Measurements from ENCODE around the gene ZFP57. TPM values are rescaled to one million over a fixed set of nuclear protein-coding genes. Genes with fewer than 3 reads are reported as not detected.
"Not testable (repeated sequence)": the region's sequence is repeated elsewhere in the genome, so short reads cannot be mapped to it uniquely, and the experiment has no call there.

The ZFP57 gene
- total RNA-seq, 1 experiment from 2014 or later: not detected

GRCh38 chr6:29675561-29675960 is 5.4 kb downstream of the ZFP57 start:
- Histone ChIP-seq H2AFZ (ENCODE audit: low read length) (no peak overlapping the region), H3K4me1 (ENCODE audit: insufficient read depth, low read length) (peaks cover 16% of the 10 kb centered on the region), H3K36me3 (ENCODE audit: low read depth, low read length) (no peaks in the 10 kb centered on the region), H3F3A (ENCODE audit: low read length, unreplicated experiment) (no peaks in the 10 kb centered on the region), H3K27ac (ENCODE audit: low read length) (no peak overlapping the region), H3K79me2 (ENCODE audit: low read length) (no peaks in the 10 kb centered on the region), H3K4me2 (ENCODE audit: low read length) (no peak overlapping the region), H4K20me1 (ENCODE audit: low read length) (no peaks in the 10 kb centered on the region), H3K9ac (ENCODE audit: low read length) (no peak overlapping the region), H3K27me3 (ENCODE audit: low read length) (no peaks in the 10 kb centered on the region), H3K9me2 (replicated peaks; ENCODE audit: low read length) (no peaks in the 10 kb centered on the region), H3K9me3 (ENCODE audit: low read length) (no peaks in the 10 kb centered on the region), H3K4me3 (ENCODE audit: low read length) (no peak overlapping the region)
- intact Hi-C loops (cut with micrococcal nuclease): no loop called here
- no peak for ATAC-seq
- ChIA-PET POLR2A (ENCODE audit: unreplicated experiment) (no interaction called here), CTCF (no interaction called here)
- TF ChIP-seq EZH2 (IDR thresholded peaks at IDR 0.05; ENCODE audit: low read length, unreplicated experiment) (no peak), CTCF (conservative IDR thresholded peaks at IDR 0.05; ENCODE audit: low read depth, low read length) (no peak), EZH2phosphoT487 (IDR thresholded peaks at IDR 0.05; ENCODE audit: borderline replicate concordance, low read length) (no peak)
- no peak for DNase-seq
- BruUV-seq (replicated peaks): no TSS peak

GRCh38 chr6:29674008-29674407 is 6.9 kb downstream of the ZFP57 start:
- Histone ChIP-seq H3K4me2 (ENCODE audit: low read length) (no peak overlapping the region), H2AFZ (ENCODE audit: low read length) (no peak overlapping the region), H3F3A (ENCODE audit: low read length, unreplicated experiment) (no peaks in the 10 kb centered on the region), H3K4me1 (ENCODE audit: insufficient read depth, low read length) (peaks cover 16% of the 10 kb centered on the region), H3K9ac (ENCODE audit: low read length) (no peak overlapping the region), H3K79me2 (ENCODE audit: low read length) (no peaks in the 10 kb centered on the region), H3K36me3 (ENCODE audit: low read depth, low read length) (no peaks in the 10 kb centered on the region), H3K27ac (ENCODE audit: low read length) (no peak overlapping the region), H3K9me2 (replicated peaks; ENCODE audit: low read length) (no peaks in the 10 kb centered on the region), H3K9me3 (ENCODE audit: low read length) (no peaks in the 10 kb centered on the region), H3K4me3 (ENCODE audit: low read length) (no peak overlapping the region), H4K20me1 (ENCODE audit: low read length) (no peaks in the 10 kb centered on the region), H3K27me3 (ENCODE audit: low read length) (no peaks in the 10 kb centered on the region)
- ChIA-PET CTCF (no interaction called here), POLR2A (ENCODE audit: unreplicated experiment) (no interaction called here)
- BruUV-seq (replicated peaks): no TSS peak
- TF ChIP-seq EZH2 (IDR thresholded peaks at IDR 0.05; ENCODE audit: low read length, unreplicated experiment): no peak
- no peak for TF ChIP-seq CTCF (conservative IDR thresholded peaks at IDR 0.05; ENCODE audit: low read depth, low read length)
- TF ChIP-seq EZH2phosphoT487 (IDR thresholded peaks at IDR 0.05; ENCODE audit: borderline replicate concordance, low read length): no peak
- DNase-seq (no peak), ATAC-seq (no peak)
- intact Hi-C loops (cut with micrococcal nuclease): no loop called here

GRCh38 chr6:29673161-29673560 is 7.8 kb downstream of the ZFP57 start:
- ChIA-PET POLR2A (ENCODE audit: unreplicated experiment) (no interaction called here), CTCF (no interaction called here)
- no peak overlapping the region for H3K9ac ChIP-seq (ENCODE audit: low read length)
- no peak for ATAC-seq
- no peaks in the 10 kb centered on the region for H3F3A ChIP-seq (ENCODE audit: low read length, unreplicated experiment)
- H3K9me3 ChIP-seq (ENCODE audit: low read length): no peaks in the 10 kb centered on the region
- TF ChIP-seq CTCF (conservative IDR thresholded peaks at IDR 0.05; ENCODE audit: low read depth, low read length) (no peak), EZH2phosphoT487 (IDR thresholded peaks at IDR 0.05; ENCODE audit: borderline replicate concordance, low read length) (no peak), EZH2 (IDR thresholded peaks at IDR 0.05; ENCODE audit: low read length, unreplicated experiment) (no peak)
- H3K4me3 ChIP-seq (ENCODE audit: low read length): no peak overlapping the region
- no peak overlapping the region for H2AFZ ChIP-seq (ENCODE audit: low read length)
- no peaks in the 10 kb centered on the region for H3K36me3 ChIP-seq (ENCODE audit: low read depth, low read length)
- DNase-seq: no peak
- H3K27me3 ChIP-seq (ENCODE audit: low read length): peaks cover 5% of the 10 kb centered on the region; the same call in 1 of the 2 replicates
- no peaks in the 10 kb centered on the region for H3K79me2 ChIP-seq (ENCODE audit: low read length)
- H3K4me2 ChIP-seq (ENCODE audit: low read length): no peak overlapping the region
- H3K27ac ChIP-seq (ENCODE audit: low read length): no peak overlapping the region
- H3K9me2 ChIP-seq (replicated peaks; ENCODE audit: low read length): no peaks in the 10 kb centered on the region
- no peaks in the 10 kb centered on the region for H4K20me1 ChIP-seq (ENCODE audit: low read length)
- H3K4me1 ChIP-seq (ENCODE audit: insufficient read depth, low read length): peaks cover 13% of the 10 kb centered on the region
- intact Hi-C loops (cut with micrococcal nuclease): no loop called here
- BruUV-seq (replicated peaks): no TSS peak

GRCh38 chr6:29672116-29672515 is 8.8 kb downstream of the ZFP57 start:
- POLR2A ChIA-PET (ENCODE audit: unreplicated experiment); ATAC-seq; intact Hi-C loops (cut with micrococcal nuclease): not testable (repeated sequence)

More at GRCh38 chr6:29672116-29672515, 8.8 kb downstream of the ZFP57 start:
- CTCF ChIA-PET; H3K4me2 ChIP-seq (ENCODE audit: low read length); H4K20me1 ChIP-seq (ENCODE audit: low read length); H3K9me2 ChIP-seq (replicated peaks; ENCODE audit: low read length); H3K27ac ChIP-seq (ENCODE audit: low read length); DNase-seq; H3F3A ChIP-seq (ENCODE audit: low read length, unreplicated experiment); H3K4me3 ChIP-seq (ENCODE audit: low read length); H3K9me3 ChIP-seq (ENCODE audit: low read length); BruUV-seq (replicated peaks); H3K4me1 ChIP-seq (ENCODE audit: insufficient read depth, low read length); H3K36me3 ChIP-seq (ENCODE audit: low read depth, low read length); H2AFZ ChIP-seq (ENCODE audit: low read length); H3K9ac ChIP-seq (ENCODE audit: low read length); H3K79me2 ChIP-seq (ENCODE audit: low read length): not testable (repeated sequence)
- peaks cover 14% of the 10 kb centered on the region; the same call in 1 of the 2 replicates for H3K27me3 ChIP-seq (ENCODE audit: low read length)
